Measurements from ENCODE around the gene PFKFB3.
"Not testable (repeated sequence)": the region's sequence is repeated elsewhere in the genome, so short reads cannot be mapped to it uniquely, and the experiment has no call there.

The PFKFB3 gene

DNA sequence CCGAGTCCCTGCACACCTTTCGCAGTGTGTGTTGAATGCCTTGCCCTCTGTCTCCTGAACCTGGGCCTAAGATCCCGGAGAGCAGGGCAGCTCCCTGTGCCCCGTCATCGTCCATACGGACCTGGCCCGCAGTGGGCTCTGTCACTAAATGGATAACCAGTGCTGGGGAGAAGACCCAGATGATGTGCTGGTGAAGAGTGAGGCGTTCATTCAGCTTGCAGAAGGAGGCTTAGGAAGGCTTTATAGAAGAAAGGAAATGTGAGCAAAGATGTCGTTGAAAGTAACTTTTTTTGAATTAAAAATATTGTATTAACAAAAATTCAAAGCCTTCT lies 34.4 kb downstream of the PFKFB3 start:
- no peak overlapping the region for H3K27ac ChIP-seq (ENCODE audit: extremely low read depth, low read depth, low read length)
- H3K36me3 ChIP-seq (ENCODE audit: control insufficient read depth in 2 of 2, insufficient read depth in 1 of 2, low read length in 2 of 2): peaks cover 0 to 26% of the 10 kb centered on the region in 2 experiments; a peak in 1 of 3 replicates
- no peaks in the 10 kb centered on the region for H3K4me1 ChIP-seq (ENCODE audit: control insufficient read depth, insufficient read depth, low read length)
- CTCF ChIA-PET: no interaction called here
- no peak overlapping the region for H3K4me3 ChIP-seq (ENCODE audit: low read depth, low read length)
- POLR2A ChIA-PET: no interaction called here
- TF ChIP-seq ZEB2 (tag by site-specific recombination; IDR thresholded peaks at IDR 0.05): no peak
- TF ChIP-seq, protein P1, sequence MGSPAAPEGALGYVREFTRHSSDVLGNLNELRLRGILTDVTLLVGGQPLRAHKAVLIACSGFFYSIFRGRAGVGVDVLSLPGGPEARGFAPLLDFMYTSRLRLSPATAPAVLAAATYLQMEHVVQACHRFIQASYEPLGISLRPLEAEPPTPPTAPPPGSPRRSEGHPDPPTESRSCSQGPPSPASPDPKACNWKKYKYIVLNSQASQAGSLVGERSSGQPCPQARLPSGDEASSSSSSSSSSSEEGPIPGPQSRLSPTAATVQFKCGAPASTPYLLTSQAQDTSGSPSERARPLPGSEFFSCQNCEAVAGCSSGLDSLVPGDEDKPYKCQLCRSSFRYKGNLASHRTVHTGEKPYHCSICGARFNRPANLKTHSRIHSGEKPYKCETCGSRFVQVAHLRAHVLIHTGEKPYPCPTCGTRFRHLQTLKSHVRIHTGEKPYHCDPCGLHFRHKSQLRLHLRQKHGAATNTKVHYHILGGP (tag by site-specific recombination; IDR thresholded peaks at IDR 0.05): no peak
- TF ChIP-seq ZNF629 (tag by site-specific recombination; IDR thresholded peaks at IDR 0.05): no peak
- TF ChIP-seq, protein P2, sequence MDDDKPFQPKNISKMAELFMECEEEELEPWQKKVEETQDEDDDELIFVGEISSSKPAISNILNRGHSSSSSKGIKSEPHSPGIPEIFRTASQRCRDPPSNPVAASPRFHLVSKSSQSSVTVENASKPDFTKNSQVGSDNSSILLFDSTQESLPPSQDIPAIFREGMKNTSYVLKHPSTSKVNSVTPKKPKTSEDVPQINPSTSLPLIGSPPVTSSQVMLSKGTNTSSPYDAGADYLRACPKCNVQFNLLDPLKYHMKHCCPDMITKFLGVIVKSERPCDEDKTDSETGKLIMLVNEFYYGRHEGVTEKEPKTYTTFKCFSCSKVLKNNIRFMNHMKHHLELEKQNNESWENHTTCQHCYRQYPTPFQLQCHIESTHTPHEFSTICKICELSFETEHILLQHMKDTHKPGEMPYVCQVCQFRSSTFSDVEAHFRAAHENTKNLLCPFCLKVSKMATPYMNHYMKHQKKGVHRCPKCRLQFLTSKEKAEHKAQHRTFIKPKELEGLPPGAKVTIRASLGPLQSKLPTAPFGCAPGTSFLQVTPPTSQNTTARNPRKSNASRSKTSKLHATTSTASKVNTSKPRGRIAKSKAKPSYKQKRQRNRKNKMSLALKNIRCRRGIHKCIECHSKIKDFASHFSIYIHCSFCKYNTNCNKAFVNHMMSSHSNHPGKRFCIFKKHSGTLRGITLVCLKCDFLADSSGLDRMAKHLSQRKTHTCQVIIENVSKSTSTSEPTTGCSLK (tag by site-specific recombination; IDR thresholded peaks at IDR 0.05): no peak
- TF ChIP-seq ZNF341 (tag by site-specific recombination; IDR thresholded peaks at IDR 0.05; ENCODE audit: low read depth): no peak
- no peak for TF ChIP-seq ZNF114 (tag by site-specific recombination; IDR thresholded peaks at IDR 0.05)
- no peak for TF ChIP-seq ZNF561 (tag by site-specific recombination; IDR thresholded peaks at IDR 0.05; ENCODE audit: borderline replicate concordance)
- TF ChIP-seq, protein P3, sequence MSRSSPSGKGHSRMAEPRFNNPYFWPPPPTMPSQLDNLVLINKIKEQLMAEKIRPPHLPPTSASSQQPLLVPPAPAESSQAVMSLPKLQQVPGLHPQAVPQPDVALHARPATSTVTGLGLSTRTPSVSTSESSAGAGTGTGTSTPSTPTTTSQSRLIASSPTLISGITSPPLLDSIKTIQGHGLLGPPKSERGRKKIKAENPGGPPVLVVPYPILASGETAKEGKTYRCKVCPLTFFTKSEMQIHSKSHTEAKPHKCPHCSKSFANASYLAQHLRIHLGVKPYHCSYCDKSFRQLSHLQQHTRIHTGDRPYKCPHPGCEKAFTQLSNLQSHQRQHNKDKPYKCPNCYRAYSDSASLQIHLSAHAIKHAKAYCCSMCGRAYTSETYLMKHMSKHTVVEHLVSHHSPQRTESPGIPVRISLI (tag by site-specific recombination; IDR thresholded peaks at IDR 0.05): no peak
- no peak for TF ChIP-seq ZNF292 (tag by site-specific recombination; IDR thresholded peaks at IDR 0.05; ENCODE audit: borderline replicate concordance, low read depth)
- TF ChIP-seq ZNF777 (tag by site-specific recombination; IDR thresholded peaks at IDR 0.05; ENCODE audit: borderline replicate concordance): no peak
- TF ChIP-seq ZNF24 (tag by site-specific recombination; IDR thresholded peaks at IDR 0.05): no peak
- TF ChIP-seq ZNF324 (tag by site-specific recombination; IDR thresholded peaks at IDR 0.05): no peak
- H3K9me3 ChIP-seq (ENCODE audit: control insufficient read depth, insufficient read depth, low read depth, low read length): no peaks in the 10 kb centered on the region

DNA sequence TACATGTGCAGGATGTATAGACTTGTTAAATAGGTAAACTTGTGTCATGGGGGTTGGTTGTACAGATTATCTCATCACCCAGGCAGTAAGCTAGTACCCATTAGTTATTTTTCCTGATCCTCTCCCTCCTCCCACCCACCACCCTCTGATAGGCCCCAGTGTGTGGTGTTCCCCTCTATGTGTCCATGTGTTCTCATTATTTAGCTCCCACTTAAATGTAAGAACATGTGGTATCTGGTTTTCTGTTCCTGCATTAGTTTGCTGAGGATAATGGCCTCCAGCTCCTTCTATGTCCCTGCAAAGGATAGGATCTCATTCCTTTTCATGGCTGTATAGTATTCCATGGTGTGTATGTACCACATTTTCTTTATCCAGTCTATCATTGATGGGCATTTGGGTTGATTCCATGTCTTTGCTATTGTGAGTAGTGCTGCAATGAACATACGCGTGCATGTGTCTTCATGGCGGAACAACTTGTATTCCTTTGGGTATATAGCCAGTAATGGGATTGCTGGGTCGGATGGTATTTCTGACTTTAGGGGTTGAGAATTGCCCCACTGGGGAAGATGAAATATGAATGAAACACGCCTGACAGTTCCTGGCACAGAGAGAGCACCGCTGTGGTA lies 36.0 kb downstream of the PFKFB3 start:
- CTCF ChIA-PET: interaction anchor here (1.2 kb wide), 1 partner anchor 36 kb away, joined by 6 read pairs; the partner anchor contains the start of gene PFKFB3
- not testable (repeated sequence) for H3K27ac ChIP-seq (ENCODE audit: extremely low read depth, low read depth, low read length); H3K4me1 ChIP-seq (ENCODE audit: control insufficient read depth, insufficient read depth, low read length); H3K9me3 ChIP-seq (ENCODE audit: control insufficient read depth, insufficient read depth, low read depth, low read length); H3K4me3 ChIP-seq (ENCODE audit: low read depth, low read length)
- TF ChIP-seq, protein P4, sequence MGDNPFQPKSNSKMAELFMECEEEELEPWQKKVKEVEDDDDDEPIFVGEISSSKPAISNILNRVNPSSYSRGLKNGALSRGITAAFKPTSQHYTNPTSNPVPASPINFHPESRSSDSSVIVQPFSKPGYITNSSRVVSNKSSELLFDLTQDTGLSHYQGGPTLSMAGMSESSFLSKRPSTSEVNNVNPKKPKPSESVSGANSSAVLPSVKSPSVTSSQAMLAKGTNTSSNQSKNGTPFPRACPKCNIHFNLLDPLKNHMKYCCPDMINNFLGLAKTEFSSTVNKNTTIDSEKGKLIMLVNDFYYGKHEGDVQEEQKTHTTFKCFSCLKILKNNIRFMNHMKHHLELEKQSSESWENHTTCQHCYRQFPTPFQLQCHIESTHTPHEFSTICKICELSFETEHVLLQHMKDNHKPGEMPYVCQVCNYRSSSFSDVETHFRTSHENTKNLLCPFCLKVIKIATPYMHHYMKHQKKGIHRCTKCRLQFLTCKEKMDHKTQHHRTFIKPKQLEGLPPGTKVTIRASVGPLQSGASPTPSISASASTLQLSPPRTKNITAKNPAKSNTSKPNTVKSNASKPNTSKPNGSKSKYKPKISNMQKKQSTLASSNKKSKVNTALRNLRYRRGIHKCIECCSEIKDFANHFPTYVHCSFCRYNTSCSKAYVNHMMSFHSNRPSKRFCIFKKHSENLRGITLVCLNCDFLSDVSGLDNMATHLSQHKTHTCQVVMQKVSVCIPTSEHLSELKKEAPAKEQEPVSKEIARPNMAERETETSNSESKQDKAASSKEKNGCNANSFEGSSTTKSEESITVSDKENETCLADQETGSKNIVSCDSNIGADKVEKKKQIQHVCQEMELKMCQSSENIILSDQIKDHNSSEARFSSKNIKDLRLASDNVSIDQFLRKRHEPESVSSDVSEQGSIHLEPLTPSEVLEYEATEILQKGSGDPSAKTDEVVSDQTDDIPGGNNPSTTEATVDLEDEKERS (tag by site-specific recombination; IDR thresholded peaks at IDR 0.05): peak; percentile 42; the same call in 1 of the 2 replicates
- peak; percentile 100 for TF ChIP-seq ZNF146 (tag by site-specific recombination; IDR thresholded peaks at IDR 0.05)
- TF ChIP-seq, protein P5, sequence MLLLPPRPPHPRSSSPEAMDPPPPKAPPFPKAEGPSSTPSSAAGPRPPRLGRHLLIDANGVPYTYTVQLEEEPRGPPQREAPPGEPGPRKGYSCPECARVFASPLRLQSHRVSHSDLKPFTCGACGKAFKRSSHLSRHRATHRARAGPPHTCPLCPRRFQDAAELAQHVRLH (tag by site-specific recombination; IDR thresholded peaks at IDR 0.05): peak; percentile 76
- peaks cover 0 to 10% of the 10 kb centered on the region in 2 experiments; a peak in 1 of 3 replicates for H3K36me3 ChIP-seq (ENCODE audit: control insufficient read depth in 2 of 2, insufficient read depth in 1 of 2, low read length in 2 of 2)
- POLR2A ChIA-PET: interaction anchor here (0.7 to 1.1 kb wide), 2 partner anchors 36 to 149 kb away, joined by 3 to 5 read pairs; partner anchors contain the start of gene PFKFB3
